ENCODE data around the gene PDE6A. TPM values are rescaled to one million over a fixed set of nuclear protein-coding genes. Genes with fewer than 3 reads are reported as not detected.

The PDE6A gene
- total and polyA plus RNA-seq, 2 experiments from 2014 or later, result not detected

- DNase-seq, result peak; percentile 39
- Histone ChIP-seq H3K4me3 (no peak overlapping the region), H3K36me3 (ENCODE audit: low read depth) (no peaks in the 10 kb centered on the region), H3K9ac (no peak overlapping the region), H3K9me3 (ENCODE audit: low read depth) (no peaks in the 10 kb centered on the region), H3K79me2 (ENCODE audit: insufficient read depth) (no peaks in the 10 kb centered on the region), H3K4me2 (ENCODE audit: unreplicated experiment) (no peak overlapping the region), H3K4me1 (ENCODE audit: insufficient read depth) (no peaks in the 10 kb centered on the region), H3F3A (ENCODE audit: insufficient read depth) (no peaks in the 10 kb centered on the region), H3K27ac (no peak overlapping the region), H4K20me1 (ENCODE audit: insufficient read depth) (no peaks in the 10 kb centered on the region), H3K9me2 (ENCODE audit: insufficient read depth) (no peaks in the 10 kb centered on the region), H2AFZ (no peak overlapping the region), H3K27me3 (replicated peaks; ENCODE audit: insufficient read depth) (no peaks in the 10 kb centered on the region; the same call in 1 of the 2 replicates)
- in situ Hi-C loops (cut with MboI), result no loop called here
- no peak for TF ChIP-seq EZH2 (IDR thresholded peaks at IDR 0.05; ENCODE audit: insufficient read depth, poor library complexity, severe bottlenecking)
- no peak for TF ChIP-seq EZH2phosphoT487 (IDR thresholded peaks at IDR 0.05; ENCODE audit: insufficient read depth, low read depth)
- WGBS, 2 experiments (ENCODE audit: low coverage in 1 of 2, low lambda C conversion rate in 2 of 2, missing lambda C conversion rate in 2 of 2), result 29 to 33% methylated on average over 7 to 10 of the region's 10 CpGs
Observed at GRCh38 chr5:149887622-149888183, 56.9 kb downstream of the PDE6A start.

GRCh38 chr5:149886692-149887470 is 57.7 kb downstream of the PDE6A start:
- no peak for TF ChIP-seq EZH2phosphoT487 (IDR thresholded peaks at IDR 0.05; ENCODE audit: insufficient read depth, low read depth)
- TF ChIP-seq EZH2 (IDR thresholded peaks at IDR 0.05; ENCODE audit: insufficient read depth, poor library complexity, severe bottlenecking), result no peak
- no peaks in the 10 kb centered on the region for H3K9me3 ChIP-seq (ENCODE audit: low read depth)
- no peak for DNase-seq
- no peak overlapping the region for H3K4me3 ChIP-seq
- H3K4me1 ChIP-seq (ENCODE audit: insufficient read depth), result no peaks in the 10 kb centered on the region
- no peak overlapping the region for H3K27ac ChIP-seq
- no peaks in the 10 kb centered on the region for H3K79me2 ChIP-seq (ENCODE audit: insufficient read depth)
- in situ Hi-C loops (cut with MboI), result no loop called here
- H3K9me2 ChIP-seq (ENCODE audit: insufficient read depth), result no peaks in the 10 kb centered on the region
- no peaks in the 10 kb centered on the region; the same call in 1 of the 2 replicates for H3K27me3 ChIP-seq (replicated peaks; ENCODE audit: insufficient read depth)
- no peaks in the 10 kb centered on the region for H3K36me3 ChIP-seq (ENCODE audit: low read depth)
- 73 to 77% methylated on average over 6 of the region's 6 CpGs for WGBS, 2 experiments (ENCODE audit: low coverage in 1 of 2, low lambda C conversion rate in 2 of 2, missing lambda C conversion rate in 2 of 2)
- H3F3A ChIP-seq (ENCODE audit: insufficient read depth), result no peaks in the 10 kb centered on the region
- no peaks in the 10 kb centered on the region for H4K20me1 ChIP-seq (ENCODE audit: insufficient read depth)
- no peak overlapping the region for H3K9ac ChIP-seq
- no peak overlapping the region for H2AFZ ChIP-seq
- H3K4me2 ChIP-seq (ENCODE audit: unreplicated experiment), result no peak overlapping the region

DNA sequence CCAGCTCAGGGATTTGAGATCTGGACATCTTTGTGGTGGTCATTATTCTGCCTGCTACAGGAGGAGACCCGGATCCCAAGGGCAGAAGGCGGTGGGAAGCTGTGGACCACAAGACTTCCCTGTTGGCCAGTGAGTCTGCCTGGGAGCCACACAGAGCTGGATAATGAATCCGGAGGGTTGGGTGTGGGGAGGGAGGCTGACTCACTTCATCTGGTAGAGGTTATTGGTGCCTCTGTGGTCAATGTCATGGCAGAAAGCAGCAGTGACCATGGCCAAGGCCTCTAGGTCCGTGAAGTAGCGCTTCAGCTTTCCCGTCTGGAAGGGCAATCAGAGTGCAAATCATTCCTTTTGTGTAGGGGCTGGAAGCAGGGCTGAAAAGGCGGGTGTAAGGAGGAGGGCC is 58.5 kb downstream of the PDE6A start:
- Histone ChIP-seq H3K4me2 (ENCODE audit: unreplicated experiment) (no peak overlapping the region), H3K9me2 (ENCODE audit: insufficient read depth) (no peaks in the 10 kb centered on the region), H2AFZ (no peak overlapping the region), H3K27ac (no peak overlapping the region), H3K4me3 (no peak overlapping the region), H4K20me1 (ENCODE audit: insufficient read depth) (no peaks in the 10 kb centered on the region), H3F3A (ENCODE audit: insufficient read depth) (no peaks in the 10 kb centered on the region), H3K36me3 (ENCODE audit: low read depth) (no peaks in the 10 kb centered on the region), H3K4me1 (ENCODE audit: insufficient read depth) (no peaks in the 10 kb centered on the region), H3K27me3 (replicated peaks; ENCODE audit: insufficient read depth) (no peaks in the 10 kb centered on the region), H3K79me2 (ENCODE audit: insufficient read depth) (no peaks in the 10 kb centered on the region), H3K9ac (no peak overlapping the region), H3K9me3 (ENCODE audit: low read depth) (no peaks in the 10 kb centered on the region)
- DNase-seq, result peak; percentile 6
- WGBS, 2 experiments (ENCODE audit: low coverage in 1 of 2, low lambda C conversion rate in 2 of 2, missing lambda C conversion rate in 2 of 2), result 87 to 89% methylated on average over 7 of the region's 7 CpGs
- no peak for TF ChIP-seq EZH2phosphoT487 (IDR thresholded peaks at IDR 0.05; ENCODE audit: insufficient read depth, low read depth)
- TF ChIP-seq EZH2 (IDR thresholded peaks at IDR 0.05; ENCODE audit: insufficient read depth, poor library complexity, severe bottlenecking), result no peak
- in situ Hi-C loops (cut with MboI), result no loop called here

DNA sequence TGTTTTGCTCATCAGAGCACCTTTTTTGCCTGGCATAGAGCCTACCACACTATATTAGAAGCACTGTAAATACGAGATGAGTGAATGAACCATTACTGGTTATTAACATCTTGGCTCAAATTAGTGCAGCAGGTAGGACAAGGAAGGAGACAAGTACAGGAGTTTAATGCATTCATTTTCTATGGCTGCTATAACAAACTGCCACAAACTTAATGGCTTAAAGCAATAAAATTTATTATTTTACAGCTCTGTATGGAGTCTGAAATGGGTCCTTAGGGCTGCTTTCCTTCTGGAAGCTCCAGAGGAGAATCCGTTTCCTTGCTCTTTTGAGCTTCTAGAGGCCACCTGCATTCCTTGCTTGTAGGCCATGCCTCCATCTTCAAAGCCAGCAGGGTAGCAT is 59.1 kb downstream of the PDE6A start:
- Histone ChIP-seq H3K79me2 (ENCODE audit: insufficient read depth) (no peaks in the 10 kb centered on the region), H3K9me3 (ENCODE audit: low read depth) (no peaks in the 10 kb centered on the region), H3K4me1 (ENCODE audit: insufficient read depth) (no peaks in the 10 kb centered on the region), H3F3A (ENCODE audit: insufficient read depth) (no peaks in the 10 kb centered on the region), H3K4me3 (no peak overlapping the region), H4K20me1 (ENCODE audit: insufficient read depth) (no peaks in the 10 kb centered on the region), H3K9ac (no peak overlapping the region), H3K36me3 (ENCODE audit: low read depth) (no peaks in the 10 kb centered on the region), H3K4me2 (ENCODE audit: unreplicated experiment) (no peak overlapping the region), H3K27ac (no peak overlapping the region), H3K27me3 (replicated peaks; ENCODE audit: insufficient read depth) (no peaks in the 10 kb centered on the region), H2AFZ (no peak overlapping the region), H3K9me2 (ENCODE audit: insufficient read depth) (no peaks in the 10 kb centered on the region)
- DNase-seq, result no peak
- TF ChIP-seq EZH2 (IDR thresholded peaks at IDR 0.05; ENCODE audit: insufficient read depth, poor library complexity, severe bottlenecking) (no peak), EZH2phosphoT487 (IDR thresholded peaks at IDR 0.05; ENCODE audit: insufficient read depth, low read depth) (no peak)
- in situ Hi-C loops (cut with MboI), result no loop called here
- WGBS, 2 experiments (ENCODE audit: low coverage in 1 of 2, low lambda C conversion rate in 2 of 2, missing lambda C conversion rate in 2 of 2), result 59 to 62% methylated on average over 2 of the region's 2 CpGs
